ENCODE results near the gene IL17REL. TPM values are rescaled to one million over a fixed set of nuclear protein-coding genes. Genes with fewer than 3 reads are reported as not detected.

The IL17REL gene
- total RNA-seq (ENCODE audit: low replicate concordance) = not detected in 2 replicates

DNA sequence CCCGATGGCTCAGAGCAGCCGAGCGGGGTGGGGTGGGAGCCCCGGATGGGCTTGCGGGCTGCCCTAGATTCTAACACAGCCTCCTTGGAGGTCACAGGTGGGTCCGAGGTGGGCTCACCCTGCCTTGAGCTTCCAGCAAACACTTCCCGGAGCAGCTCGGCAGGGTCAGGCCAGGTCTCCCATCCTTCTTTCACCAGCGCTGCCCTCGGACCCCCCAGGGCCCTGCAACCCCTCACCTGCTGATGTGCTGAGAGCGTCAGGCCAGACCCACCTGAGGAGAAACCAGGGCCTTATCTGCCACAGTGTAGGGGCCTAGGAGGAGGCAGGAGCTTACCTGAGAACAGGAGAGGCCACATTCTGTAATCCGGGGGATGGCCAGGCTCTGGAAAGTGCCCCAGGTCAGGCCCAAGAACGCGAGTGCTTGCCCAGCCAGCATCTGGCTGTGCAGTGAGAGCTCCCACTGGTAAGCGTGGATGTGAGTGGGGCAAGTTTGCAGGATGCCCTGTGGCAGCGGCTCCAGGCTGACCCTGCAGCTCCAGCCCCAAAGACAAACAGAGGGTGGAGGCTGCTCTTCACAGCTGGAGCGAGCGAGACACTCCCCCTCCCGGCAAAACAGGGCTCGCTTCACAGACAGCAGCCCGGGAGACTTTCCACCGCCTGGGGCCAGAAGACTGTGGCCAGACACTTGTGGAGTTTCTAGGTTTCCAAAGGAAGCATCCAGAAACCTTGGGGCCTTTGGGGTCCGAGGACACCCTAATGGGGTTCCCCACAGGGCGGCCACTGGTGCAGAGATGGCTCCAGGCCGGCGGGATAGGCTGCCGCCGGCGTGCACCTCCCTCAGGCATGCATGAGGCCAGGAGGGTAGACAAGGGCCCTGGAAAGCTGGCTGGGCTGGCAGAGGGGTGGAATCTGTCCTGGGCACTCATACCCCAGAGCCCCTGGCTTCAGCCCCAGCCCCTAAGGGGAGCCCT, at the start of gene IL17REL:
TSS of gene IL17REL (minus strand) at position 555 of the 971 bp plus-strand sequence. CDS start at position 436, 119 bp downstream.

DNA sequence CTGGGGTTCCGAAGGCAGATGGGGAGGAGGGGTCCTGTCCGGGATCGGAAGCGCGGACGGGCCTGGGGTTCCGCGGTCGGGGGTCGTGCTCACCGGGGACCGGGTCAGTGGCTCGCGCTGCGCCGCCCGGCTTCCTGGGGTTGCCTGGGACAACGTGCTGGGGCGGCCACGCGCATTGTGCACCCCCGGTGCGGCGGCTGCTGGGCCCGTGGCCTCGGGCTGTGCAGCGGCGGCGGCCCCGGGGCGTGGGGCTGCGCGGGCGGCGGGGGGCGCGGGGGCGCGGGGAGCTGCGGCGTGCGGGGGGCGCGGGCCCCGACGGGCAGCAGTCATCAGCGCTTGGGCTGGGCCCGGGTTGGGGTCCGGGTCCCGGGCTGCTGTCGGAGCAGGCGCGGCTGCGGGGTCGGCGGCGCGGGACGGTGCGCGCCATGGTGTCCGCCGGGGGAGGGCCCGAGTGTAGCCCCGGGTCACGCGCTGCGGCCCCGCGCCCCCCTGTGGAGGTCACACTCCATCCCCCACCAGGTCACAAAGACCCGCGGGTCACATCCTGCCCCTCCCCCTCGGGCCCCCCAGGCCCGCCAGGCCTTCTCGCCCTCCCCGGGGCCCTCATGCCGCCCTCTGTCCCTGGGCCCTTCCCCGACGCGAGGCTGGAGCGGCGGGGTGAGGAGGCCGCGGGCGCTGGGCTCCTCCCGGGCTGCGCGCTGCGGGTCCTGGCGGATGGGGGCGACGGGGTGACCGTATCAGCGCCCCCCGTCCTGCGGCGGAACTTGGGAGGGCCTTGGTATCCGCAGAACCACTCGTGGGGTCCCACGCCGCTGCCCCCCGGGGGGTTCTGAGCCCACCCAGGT, 45.7 kb upstream of the IL17REL start, which contains the start of gene TTLL8:
TSS of gene TTLL8 (minus strand) at position 238 of the 845 bp plus-strand sequence.

DNA sequence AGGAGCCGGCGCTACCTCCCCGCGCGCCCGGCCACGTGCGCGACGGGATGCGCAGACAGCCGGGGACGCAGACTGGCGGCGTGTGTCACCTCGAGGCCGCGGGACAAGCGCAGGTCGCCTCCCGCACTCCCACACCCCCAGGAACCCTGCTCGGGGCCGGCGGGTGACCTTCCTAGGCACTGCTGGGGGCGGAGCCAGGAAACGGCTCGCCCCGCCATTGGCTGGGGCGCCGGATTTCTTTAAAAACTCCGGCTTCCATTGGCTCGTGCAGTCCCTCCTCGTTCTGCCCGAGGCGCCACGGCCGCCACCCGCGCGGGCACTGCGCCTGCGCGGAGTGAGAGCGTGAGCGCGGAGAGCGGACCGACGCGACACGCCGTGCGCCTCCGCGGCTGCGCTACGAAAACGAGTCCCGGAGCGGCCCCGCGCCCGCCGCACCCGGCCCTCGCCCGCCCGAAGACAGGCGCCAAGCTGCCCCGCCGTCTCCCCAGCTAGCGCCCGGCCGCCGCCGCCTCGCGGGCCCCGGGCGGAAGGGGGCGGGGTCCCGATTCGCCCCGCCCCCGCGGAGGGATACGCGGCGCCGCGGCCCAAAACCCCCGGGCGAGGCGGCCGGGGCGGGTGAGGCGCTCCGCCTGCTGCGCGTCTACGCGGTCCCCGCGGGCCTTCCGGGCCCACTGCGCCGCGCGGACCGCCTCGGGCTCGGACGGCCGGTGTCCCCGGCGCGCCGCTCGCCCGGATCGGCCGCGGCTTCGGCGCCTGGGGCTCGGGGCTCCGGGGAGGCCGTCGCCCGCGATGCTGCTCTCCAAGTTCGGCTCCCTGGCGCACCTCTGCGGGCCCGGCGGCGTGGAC, 52.2 kb downstream of the IL17REL start, which contains the start of gene PIM3:
TSS of gene PIM3 (plus strand) at position 614 of the 846 bp plus-strand sequence. CDS start at position 790, 176 bp downstream.

Other genes with a start within 250 kb of the IL17REL start
- gene BRD1, start 184.9 kb downstream of the IL17REL start, total RNA-seq (ENCODE audit: low replicate concordance) = 20.4 and 20.6 TPM in 2 replicates
- 4.7 and 10.1 TPM in 2 replicates for gene ZBED4, start 158.9 kb downstream of the IL17REL start, total RNA-seq (ENCODE audit: low replicate concordance)
- gene ALG12, start 94.3 kb downstream of the IL17REL start, total RNA-seq (ENCODE audit: low replicate concordance) = 11.4 and 18.5 TPM in 2 replicates
- gene CRELD2, start 94.1 kb downstream of the IL17REL start, total RNA-seq (ENCODE audit: low replicate concordance) = 82.2 and 95.2 TPM in 2 replicates
- 20.9 and 21.4 TPM in 2 replicates for gene PIM3, start 52.0 kb downstream of the IL17REL start, total RNA-seq (ENCODE audit: low replicate concordance)
- not detected in 2 replicates for gene TTLL8, start 45.5 kb upstream of the IL17REL start, total RNA-seq (ENCODE audit: low replicate concordance)
- under 0.01 and 1.9 TPM in 2 replicates for gene MLC1, start 72.7 kb upstream of the IL17REL start, total RNA-seq (ENCODE audit: low replicate concordance)
- gene MOV10L1, start 77.2 kb upstream of the IL17REL start, total RNA-seq (ENCODE audit: low replicate concordance) = 0.23 and 16.9 TPM in 2 replicates
- gene PANX2, start 158.0 kb upstream of the IL17REL start, total RNA-seq (ENCODE audit: low replicate concordance) = 0.35 and 0.98 TPM in 2 replicates
- 20.2 and 25.0 TPM in 2 replicates for gene TRABD, start 173.1 kb upstream of the IL17REL start, total RNA-seq (ENCODE audit: low replicate concordance)
- 20.4 and 24.7 TPM in 2 replicates for gene SELENOO, start 188.2 kb upstream of the IL17REL start, total RNA-seq (ENCODE audit: low replicate concordance)
- gene TUBGCP6, start 232.3 kb upstream of the IL17REL start, total RNA-seq (ENCODE audit: low replicate concordance) = 18.7 and 34.5 TPM in 2 replicates
- 11.8 and 30.0 TPM in 2 replicates for gene HDAC10, start 238.5 kb upstream of the IL17REL start, total RNA-seq (ENCODE audit: low replicate concordance)
- 20.9 and 39.5 TPM in 2 replicates for gene MAPK12, start 248.9 kb upstream of the IL17REL start, total RNA-seq (ENCODE audit: low replicate concordance)

Measured in smooth muscle cell of the coronary artery (primary cell).